ENCODE data around the gene DDX56. TPM values are rescaled to one million over a fixed set of nuclear protein-coding genes. Genes with fewer than 3 reads are reported as not detected.

Gene DDX56
- total RNA-seq, 1 donor from 2014 or later, result 51.1 TPM

- peak; percentile 88 for DNase-seq (ENCODE audit: low read depth)
Observed at GRCh38 chr7:44595934-44596635, 22.4 kb upstream of the DDX56 start.

- no peak for DNase-seq (ENCODE audit: low read depth)
Observed at GRCh38 chr7:44590910-44591309, 17.2 kb upstream of the DDX56 start.

GRCh38 chr7:44587843-44588711 lies 14.4 kb upstream of the DDX56 start:
- DNase-seq (ENCODE audit: low read depth), result peak; percentile 57

- DNase-seq (ENCODE audit: low read depth), result no peak
Observed at GRCh38 chr7:44583146-44583865, 9.6 kb upstream of the DDX56 start.

- DNase-seq (ENCODE audit: low read depth), result peak; percentile 95
Observed at GRCh38 chr7:44581879-44582603, 8.3 kb upstream of the DDX56 start, which contains the start of gene TMED4. TSS of gene TMED4 (minus strand) at chr7:44582231. CDS start at chr7:44582206, 25 bp downstream.

- peak; percentile 21 for DNase-seq (ENCODE audit: low read depth)
Observed at GRCh38 chr7:44580945-44581878, 7.5 kb upstream of the DDX56 start.

GRCh38 chr7:44576228-44576627 lies 2.5 kb upstream of the DDX56 start:
- DNase-seq (ENCODE audit: low read depth), result no peak

- no peak for DNase-seq (ENCODE audit: low read depth)
Observed at GRCh38 chr7:44575054-44575453, 1.3 kb upstream of the DDX56 start.

GRCh38 chr7:44574287-44574872 lies 672 bp upstream of the DDX56 start:
- no peak for DNase-seq (ENCODE audit: low read depth)

GRCh38 chr7:44572771-44573170 lies 937 bp downstream of the DDX56 start:
- no peak for DNase-seq (ENCODE audit: low read depth)

GRCh38 chr7:44569959-44570358 lies 3.7 kb downstream of the DDX56 start:
- DNase-seq (ENCODE audit: low read depth), result no peak

GRCh38 chr7:44568771-44569560 lies 4.7 kb downstream of the DDX56 start:
- no peak for DNase-seq (ENCODE audit: low read depth)

GRCh38 chr7:44567884-44568283 lies 5.8 kb downstream of the DDX56 start:
- DNase-seq (ENCODE audit: low read depth), result no peak

- no peak for DNase-seq (ENCODE audit: low read depth)
Observed at GRCh38 chr7:44566680-44567079, 7.0 kb downstream of the DDX56 start.

GRCh38 chr7:44565795-44566559 lies 7.7 kb downstream of the DDX56 start:
- DNase-seq (ENCODE audit: low read depth), result no peak

- peak; percentile 28 for DNase-seq (ENCODE audit: low read depth)
Observed at GRCh38 chr7:44565097-44565794, 8.5 kb downstream of the DDX56 start.

- no peak for DNase-seq (ENCODE audit: low read depth)
Observed at GRCh38 chr7:44564606-44565005, 9.1 kb downstream of the DDX56 start.

- no peak for DNase-seq (ENCODE audit: low read depth)
Observed at GRCh38 chr7:44563171-44563679, 10.5 kb downstream of the DDX56 start.
